GM10847 (cell line): ENCODE results near the gene CAMK2G.

Source experiments
- POLR2A ChIP-seq: IDR thresholded peaks from 2 replicates; pipeline ENCODE4 v1.6.1; 2011; ENCODE audit not compliant: insufficient read length; ENCODE audit errors: extremely low read depth

CAMK2G gene

DNA sequence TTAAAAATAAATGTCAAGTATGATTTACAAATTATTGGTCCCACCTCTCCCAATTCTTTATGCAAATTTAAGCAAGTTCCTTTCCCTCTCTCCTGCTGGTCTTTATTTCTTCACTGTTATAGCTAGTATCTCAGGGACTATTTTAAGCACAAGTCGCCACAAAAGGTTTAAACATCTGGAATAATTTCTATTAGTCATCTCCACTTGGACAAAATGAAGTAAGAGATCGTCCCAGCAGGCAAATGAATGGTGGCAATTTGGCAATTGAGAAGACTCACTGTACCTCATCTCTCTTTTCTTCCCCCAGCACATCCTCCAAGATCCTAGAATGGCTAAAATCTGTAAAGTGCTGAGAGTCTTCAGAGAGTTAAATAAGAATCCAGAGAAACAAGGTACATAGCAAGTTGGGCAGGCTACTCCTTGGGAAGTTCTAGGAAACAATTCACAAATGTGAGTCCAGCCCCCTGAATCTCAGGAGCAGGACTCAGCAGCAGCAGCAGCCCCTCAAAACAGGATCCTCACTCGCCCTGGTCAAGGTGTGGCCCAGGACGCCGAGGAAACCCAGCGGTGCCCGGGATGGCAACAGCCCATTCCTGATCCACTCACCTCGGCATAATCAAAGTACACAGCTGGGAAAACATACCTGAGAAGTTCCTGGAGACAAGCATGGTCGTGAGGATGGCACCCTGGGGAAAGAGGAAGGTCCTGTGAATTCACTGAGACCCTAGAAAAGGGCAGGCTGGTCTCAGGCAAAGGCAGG is 32.6 kb downstream of the CAMK2G start:
- TF ChIP-seq POLR2A = no peak

DNA sequence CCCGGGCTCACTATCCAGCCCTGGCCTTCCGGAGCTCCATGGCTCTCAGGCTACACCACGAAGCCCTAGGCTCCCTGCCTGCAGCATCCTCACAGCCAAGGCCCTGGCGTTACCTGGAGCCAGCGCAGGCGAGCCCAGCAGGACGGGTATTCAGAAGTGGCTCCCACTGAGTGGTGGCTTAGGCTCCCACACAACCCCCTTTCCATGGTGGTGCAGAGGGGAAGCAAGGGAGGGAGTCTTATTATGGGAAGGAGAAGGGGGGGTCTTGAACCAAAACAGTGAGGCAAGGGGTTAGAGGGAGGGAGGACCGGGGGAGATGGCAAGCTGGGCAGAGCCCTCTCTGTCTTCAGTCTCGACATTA is 33.3 kb downstream of the CAMK2G start:
- TF ChIP-seq POLR2A = no peak

DNA sequence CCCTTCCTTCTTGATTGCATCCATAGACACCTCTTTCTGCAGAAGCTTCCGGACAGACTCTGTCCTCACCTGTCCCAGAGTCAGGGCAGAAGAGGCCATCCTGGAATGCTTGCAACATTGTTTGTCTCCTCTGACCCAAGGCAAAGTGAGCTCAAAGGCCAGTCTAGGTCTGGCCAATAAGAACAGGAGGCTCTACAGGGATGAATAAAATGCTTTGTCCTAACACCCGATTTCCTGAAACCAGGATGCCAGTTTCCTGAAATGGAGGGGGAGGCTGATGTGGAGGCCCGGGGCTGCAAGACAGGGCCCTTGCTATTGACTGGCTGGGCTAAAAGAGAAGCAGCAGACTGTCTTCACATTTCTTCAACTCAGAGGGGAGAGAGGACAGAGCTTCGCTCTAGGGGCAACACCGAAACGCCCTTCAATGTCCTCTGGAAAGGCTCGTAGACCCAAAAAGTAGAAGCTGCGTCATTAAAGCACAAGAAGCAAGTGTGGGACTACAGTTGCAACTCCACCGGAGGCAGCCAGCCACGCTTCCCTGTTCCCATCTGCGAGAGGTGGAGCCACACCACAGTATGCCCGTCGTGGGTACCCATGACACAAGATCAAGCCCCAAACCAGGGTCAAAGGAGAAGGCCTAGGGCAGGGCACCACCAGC is 33.8 kb downstream of the CAMK2G start:
- TF ChIP-seq POLR2A = no peak

DNA sequence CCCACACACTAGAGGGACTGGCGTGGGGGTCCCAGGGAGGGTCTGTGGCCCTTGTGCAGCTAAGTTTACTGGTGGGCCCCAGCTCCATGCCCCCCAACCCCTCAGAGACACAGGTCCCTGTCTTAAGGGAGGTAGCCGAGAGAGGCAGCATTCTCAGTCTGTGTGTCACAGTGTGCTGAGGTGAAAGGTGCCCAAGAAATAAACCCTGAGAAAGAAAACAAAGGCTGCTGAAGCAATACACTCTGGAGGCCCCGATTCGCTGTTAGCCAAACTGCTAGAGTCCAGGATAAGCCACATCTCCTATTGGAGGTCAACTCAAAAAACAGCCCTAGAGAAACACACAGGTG is 34.3 kb downstream of the CAMK2G start:
- TF ChIP-seq POLR2A = no peak

DNA sequence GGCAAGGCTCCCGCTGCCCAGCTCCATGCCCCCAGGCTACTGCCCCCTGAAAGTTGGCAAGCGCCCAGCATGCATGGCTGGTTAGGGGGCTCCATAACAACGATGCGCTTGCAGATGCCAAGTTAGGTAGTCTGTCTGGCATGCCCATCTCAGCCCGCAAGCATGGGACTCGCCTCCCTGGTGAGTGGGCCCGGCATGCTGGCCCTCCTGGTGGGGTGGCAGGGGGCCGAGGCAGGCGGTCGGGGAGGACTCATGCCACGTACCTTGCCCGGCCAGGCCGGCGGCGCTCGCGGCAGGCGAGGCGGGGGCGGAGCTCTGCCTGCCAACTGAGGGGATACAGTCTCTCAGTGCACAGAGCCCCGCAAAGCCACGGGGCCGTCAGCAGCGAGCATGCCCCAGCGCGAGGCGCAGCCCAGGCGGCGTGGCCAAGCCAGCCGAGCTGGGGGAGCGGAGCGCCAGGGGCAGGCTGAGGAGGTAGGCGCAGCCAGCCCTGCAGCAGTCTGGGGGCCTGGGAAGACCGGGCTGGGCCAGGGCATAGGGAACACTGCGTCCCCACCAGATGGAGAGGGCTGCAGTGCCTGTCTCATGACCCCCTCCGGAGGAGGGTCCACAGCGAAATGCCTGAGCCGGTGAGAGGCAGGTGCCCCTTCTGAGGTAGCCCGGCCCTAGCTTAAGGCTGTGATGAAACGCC is 34.9 kb downstream of the CAMK2G start:
- TF ChIP-seq POLR2A = no peak

DNA sequence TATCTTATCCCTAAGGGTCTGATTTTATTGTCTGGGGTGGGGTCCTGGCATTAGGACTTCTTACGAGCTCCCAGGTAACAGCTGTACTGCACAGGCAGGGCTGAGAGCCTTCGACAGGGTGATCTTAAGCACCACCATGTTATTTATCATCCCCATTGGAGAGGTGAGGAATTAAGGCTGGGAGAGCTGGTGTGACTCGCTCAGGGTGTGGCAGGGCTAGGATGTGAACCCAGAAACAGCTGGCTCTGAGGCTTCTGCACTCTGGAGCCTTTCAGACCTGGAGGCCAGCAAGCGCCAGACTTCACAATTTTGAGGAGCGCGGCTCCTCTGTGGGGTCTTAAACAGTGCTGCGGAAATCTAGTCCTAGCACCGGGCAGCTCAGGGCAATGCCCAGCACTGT is 35.5 kb downstream of the CAMK2G start:
- no peak for TF ChIP-seq POLR2A

DNA sequence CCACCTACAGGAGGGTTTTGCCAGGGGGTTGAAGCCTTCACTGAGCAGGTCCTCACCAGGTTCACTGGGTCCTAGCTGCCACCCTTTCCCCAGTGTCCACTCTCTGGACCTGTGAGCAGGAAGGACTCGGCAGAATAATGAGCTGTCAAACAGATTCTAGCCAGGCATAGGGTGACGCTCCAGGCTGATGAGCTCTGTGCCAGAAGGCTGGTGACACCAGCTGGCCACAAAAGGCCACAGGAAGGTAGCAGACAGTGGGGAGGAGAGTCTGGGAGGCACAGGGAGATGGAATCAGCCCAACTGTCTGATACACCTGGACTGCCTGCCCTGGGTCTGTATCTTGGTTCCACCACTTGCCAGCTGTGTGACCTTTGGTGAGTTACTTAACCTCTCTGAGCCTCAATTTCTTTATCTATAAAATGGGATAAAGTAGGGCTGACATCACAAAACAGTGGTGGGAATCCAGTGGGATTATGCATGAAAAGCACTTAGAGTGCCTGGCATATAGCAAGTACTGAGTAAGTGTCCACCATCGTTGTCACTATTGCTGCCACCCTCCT is 36.3 kb downstream of the CAMK2G start:
- no peak for TF ChIP-seq POLR2A

DNA sequence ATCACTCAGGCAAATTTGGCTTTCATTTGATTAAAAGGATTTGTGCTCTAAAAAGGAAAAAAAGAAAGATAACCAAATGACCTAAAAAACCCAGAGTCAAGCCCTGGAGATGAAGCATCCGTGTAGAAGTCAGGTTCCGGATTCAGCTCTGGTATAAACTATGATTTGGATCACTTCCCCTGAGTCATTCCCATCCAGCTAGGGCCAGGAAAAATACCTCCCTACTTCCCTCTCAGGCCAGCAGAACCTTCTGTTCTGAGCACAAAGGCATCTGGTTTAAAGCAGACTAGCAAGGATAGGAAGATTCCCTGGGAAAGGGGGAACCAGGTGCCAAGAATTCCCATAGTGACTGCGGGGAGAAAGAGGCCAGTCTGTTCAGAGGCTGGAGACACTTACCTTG is 37.3 kb downstream of the CAMK2G start:
- no peak for TF ChIP-seq POLR2A

DNA sequence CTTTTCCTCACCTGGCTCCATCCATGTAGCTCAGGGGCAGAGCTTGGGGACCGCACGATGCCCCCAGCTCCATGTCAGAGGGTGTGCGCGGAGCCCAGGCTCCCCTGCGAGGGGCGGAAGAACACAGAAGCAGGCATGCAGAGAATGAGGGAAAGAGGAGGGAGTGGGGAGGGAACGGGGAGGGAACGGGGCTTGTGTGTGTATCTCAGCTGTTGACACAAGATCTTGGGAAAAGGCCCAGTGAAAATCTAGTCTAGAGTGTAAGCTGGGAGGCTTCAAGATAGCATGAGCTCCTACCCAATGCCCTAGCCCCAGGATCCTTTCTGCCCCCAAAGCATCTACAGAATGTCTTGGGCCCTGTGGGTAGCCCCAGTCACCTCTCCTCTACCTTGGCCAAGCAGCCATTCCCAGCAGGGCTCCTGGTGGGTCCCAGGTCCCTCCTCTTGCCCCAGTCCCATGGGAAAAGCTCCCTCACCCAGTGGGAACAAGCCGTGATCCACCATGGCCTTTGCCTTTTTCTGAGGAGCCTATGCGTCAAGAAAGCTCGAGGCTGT is 37.9 kb downstream of the CAMK2G start:
- TF ChIP-seq POLR2A = no peak

DNA sequence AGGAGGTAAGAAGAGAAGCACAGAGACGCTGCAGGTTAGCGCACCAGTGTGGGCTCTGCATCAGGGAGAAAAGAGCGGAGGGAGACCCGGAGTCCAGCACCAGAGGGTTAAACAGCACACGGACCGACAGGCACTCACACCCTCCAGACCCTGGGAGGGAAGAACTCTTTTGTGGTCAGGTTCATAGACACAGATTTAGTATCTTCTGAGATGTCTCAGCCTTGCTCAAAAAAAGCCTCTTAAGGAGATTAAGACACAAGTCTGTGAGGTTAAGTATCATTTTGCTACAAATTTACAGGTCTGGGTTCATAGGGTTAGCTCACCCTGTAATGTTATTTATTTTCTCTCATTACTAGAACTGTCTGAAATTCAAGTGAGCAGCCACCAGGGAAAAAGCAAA is 46.2 kb downstream of the CAMK2G start:
- TF ChIP-seq POLR2A = no peak

DNA sequence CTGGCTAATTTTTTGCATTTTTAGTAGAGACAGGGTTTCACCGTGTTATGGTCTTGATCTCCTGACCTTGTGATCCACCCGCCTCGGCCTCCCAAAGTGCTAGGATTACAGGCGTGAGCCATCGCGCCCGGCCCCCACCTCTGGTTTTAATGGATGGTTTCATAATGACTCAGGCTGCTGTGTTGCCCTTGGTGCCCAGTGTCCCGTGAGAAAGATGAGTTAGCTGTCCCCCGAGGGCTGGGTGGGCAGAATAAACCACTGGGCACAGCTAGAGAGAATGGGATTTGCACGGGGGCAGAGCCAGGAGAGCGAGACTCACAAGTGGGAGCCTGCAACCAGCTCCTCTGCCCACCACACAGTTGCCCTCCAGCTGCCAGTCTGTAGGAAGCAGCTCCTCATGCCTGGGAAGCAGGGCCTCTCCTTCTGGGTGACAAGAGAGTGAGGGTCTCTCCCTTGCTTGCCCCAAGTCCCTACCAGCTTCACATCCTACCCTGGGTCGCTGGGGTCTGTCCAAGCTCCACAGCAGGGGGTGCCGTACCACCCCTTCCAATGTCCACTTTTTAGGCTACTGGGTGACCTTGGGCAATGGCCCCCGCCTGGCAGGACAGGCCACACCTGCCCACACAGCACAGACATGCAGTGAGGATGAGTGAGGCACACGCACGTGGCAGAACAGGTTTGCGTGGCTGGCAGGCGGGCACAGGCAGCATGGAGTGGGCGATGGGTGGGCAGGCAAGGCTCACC is 46.8 kb downstream of the CAMK2G start:
- TF ChIP-seq POLR2A = no peak

DNA sequence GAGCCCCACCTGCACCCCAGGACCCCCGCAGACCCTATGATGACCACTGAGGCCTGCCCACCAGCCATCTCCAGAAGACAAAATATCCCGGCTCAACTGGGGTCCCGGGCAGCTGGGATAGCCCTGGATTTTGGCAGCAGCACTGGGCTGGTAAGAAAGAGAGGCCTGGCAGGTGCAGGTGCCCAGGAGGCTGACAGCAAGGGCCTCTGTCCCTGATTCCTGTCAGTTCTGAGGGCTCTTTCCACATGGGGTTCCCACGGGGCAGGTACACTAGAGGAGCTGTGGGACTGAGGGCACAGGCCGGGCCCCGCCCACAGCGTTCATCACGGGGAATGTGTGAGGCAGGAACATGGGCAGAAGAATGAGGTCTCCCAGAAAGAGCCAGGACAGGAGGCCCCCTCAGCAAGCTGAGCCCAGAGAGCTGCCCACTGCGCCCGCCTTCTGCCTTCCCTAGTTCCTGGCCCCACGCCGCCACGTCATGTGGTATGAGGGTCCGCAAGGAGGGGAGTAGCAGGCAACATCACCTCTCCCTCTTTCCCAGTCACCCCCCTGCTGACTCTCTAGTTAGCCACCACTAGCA is 50.1 kb downstream of the CAMK2G start:
- no peak for TF ChIP-seq POLR2A

DNA sequence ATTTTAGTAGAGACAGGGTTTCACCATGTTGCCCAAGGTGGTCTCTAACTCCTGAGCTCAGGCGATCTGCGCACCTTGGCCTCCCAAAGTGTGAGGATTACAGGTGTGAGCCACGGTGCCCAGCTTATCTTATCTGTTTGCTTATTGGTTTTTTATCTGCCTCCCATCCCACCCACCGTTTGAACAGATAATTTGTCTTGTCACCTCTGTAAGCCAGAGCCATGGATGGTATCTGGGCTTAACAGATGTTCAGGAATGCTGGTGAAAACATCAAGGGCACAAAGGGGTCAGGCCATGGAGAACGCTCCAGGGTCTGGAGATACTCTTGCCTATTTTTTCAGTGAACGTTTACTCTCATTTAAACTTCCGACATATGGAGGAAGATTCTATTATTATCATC is 51.0 kb downstream of the CAMK2G start:
- no peak for TF ChIP-seq POLR2A

DNA sequence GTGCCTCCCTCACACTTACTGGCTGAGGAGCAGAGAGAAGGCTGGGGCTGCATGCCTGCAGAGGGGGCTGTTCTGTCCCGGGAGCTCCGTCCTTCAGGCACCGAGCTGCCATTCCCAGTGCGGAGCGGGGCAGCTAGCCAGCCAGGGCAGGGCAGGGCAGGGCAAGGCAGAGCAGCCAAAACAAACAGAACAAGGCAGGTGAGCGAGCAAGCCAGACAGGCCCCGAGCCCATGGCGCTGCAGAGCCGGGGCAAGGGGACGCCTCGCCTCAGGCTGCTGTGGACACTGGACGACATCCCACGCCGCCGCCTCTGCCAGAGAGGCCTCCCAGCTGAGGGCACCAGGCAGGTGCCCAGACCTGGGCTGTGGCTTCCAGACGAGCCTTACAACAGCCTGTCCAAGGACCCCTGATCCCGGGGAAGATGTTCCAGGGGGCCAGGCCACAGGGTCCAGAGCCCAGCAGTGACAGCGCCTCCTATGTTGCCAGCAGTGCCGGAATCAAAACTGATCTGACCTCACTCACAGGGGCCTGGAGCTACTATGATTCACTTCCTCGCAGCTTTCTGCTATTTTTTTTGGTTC is 54.8 kb downstream of the CAMK2G start:
- no peak for TF ChIP-seq POLR2A
